HG03159 (cell line): ENCODE measurements around the gene KIAA0319L.

Source experiments
- ATAC-seq: cut with Tn5 transposase; IDR thresholded peaks from one replicate; pipeline ENCODE4 v1.9.1; 2021; ENCODE audit warnings: mild to moderate bottlenecking, moderate library complexity; ENCODE audit not compliant: unreplicated experiment

Gene KIAA0319L

DNA sequence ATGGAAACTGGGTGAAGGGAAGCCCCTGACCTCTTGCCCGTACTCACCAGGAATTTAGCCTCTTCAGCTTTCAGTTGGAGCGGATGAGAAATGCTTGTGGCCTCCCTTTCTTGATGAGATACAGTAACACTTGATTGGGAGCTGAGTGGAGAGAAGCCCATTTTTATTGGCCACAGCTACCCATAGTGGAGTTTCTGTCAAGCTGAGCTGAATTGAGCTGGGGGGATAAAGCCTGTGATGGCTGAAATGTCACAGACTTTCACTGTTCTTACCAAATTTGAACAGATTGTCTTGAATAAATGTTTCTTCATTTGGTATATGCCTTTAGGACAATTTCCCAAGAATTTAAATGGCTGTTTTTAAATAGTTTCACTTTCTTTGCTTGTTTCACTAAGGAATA lies 162.8 kb downstream of the KIAA0319L start:
- no peak for ATAC-seq

DNA sequence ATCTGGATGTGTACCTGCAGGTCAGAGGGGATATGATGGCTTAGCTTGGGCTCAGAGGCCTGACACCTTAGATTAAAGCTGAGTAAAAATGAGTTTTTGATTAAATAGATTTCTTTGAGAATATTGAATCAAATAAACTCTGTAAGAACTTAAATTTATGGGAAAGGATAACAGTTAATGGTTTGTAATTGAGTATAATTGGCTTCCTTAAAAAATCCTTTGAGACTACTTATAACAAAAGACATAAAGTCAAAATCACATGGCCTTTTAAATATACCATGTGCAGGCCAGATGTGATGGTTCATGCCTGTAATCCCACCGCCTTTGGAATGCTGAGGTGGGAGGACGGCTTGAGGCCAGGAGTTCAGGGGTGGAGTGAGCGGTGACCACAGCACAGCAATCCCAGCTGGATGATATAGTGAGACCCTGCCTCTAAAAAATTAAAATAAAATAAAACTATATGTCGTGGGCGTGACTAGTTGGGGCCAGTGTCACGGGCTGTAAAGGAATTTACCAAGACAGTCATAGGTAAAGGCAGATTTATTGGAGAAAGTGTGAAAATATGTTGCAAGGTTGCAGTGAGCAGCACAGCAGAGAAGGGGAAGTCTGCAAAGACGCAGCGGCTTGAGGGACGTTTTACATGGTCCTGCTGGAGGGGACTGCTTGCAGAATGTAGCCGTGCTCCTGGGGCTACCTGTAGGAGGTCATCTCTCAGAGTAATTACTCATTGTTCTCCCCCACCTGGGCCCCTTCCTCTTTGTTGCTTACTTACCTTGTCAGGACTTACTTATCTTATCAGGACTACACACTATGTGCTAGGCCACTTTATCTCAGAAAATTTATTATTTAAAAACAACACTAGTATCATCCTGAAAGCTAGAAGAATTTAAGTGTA lies 166.4 kb downstream of the KIAA0319L start:
- ATAC-seq, result no peak

DNA sequence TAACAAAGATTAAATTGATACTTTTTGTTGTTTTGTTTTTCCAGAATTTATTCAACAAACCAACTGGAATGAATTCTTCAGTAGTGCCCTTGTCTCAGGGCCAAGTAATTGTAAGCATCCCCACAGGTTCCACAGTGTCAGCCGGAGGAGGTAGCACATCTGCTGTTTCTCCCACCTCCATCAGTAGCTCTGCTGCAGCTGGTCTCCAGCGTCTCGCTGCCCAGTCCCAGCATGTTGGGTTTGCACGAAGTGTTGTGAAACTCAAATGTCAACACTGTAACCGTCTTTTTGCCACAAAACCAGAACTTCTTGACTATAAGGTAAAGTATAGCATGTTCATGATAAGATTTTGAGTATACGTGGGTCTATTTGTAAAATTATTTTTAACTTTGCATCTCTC lies 170.2 kb downstream of the KIAA0319L start:
- no peak for ATAC-seq

DNA sequence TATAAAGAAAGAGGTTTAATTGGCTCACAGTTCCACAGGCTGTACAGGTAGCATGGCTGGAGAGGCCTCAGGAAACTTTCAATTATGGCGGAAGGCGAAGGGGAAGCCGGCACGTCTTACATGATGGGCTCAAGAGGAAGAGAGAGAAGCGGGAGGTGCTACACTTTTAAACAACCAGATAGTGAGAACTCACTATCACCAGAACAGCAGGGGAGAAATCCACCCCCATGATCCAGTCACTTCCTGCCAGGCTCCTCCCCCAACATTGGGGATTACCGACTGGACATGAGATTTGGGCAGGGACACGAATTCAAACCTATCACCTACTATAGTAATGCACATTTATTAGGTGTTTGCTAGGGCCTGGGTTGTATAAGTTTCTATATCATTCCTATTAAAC lies 170.9 kb downstream of the KIAA0319L start:
- ATAC-seq, result no peak
